ENCODE measurements around the gene ARMH3. TPM values are rescaled to one million over a fixed set of nuclear protein-coding genes. Genes with fewer than 3 reads are reported as not detected.

The ARMH3 gene
- total and polyA plus RNA-seq, 10 of the 15 experiments (the other 5 are each of a cell fraction or from before 2014, with no cell fraction given), result 13.0 to 33.0 (median 16.4) TPM

DNA sequence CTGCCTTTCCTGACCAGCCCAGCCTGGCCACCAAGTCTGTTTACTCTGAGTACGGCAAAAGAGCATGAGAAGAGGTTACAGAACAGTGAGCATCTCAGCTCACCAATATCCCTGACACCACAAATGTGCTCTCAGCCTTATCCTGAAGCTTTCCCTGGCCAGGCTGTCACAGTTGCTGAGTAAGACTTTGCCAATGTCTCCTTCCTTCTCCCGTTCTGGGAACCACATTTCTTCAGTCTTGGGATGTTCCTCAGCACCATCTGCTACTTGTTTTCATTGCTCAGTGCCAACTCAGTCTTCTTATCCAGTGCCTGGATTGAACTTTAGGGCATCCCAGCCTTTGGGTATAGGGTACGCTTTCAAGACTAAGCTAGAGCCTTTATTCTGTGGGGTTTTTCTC, 205.2 kb downstream of the ARMH3 start:
- H3K4me2 ChIP-seq (ENCODE audit: control insufficient read depth, insufficient read depth), result no peak overlapping the region
- ATAC-seq (no peak), FAIRE-seq (no peak), DNase-seq (ENCODE audit: low read depth, low spot score) (no peak)
- no peaks in the 10 kb centered on the region for H4K20me1 ChIP-seq (ENCODE audit: control insufficient read depth, insufficient read depth)
- SMC1A ChIA-PET (ENCODE audit: uncharacterized antibody, unreplicated experiment), result interaction anchor here (0.5 to 1.5 kb wide), 3 partner anchors 32 to 273 kb away, joined by 3 to 4 read pairs (median 4); no protein-coding TSS in a partner anchor
- TF ChIP-seq KAT2A (conservative IDR thresholded peaks at IDR 0.05; ENCODE audit: control insufficient read depth, low read depth, low read length) (no peak), EP300 (IDR thresholded peaks at IDR 0.05; ENCODE audit: borderline replicate concordance in 1 of 2, control insufficient read depth in 1 of 2, low read depth in 2 of 2, low read length in 2 of 2) (no peak), BHLHE40 (IDR thresholded peaks at IDR 0.05; ENCODE audit: borderline replicate concordance in 1 of 2, low read depth in 2 of 2, low read length in 1 of 2) (no peak), MEF2B (IDR thresholded peaks at IDR 0.05; ENCODE audit: partially characterized antibody, poor library complexity, severe bottlenecking) (no peak), WRNIP1 (IDR thresholded peaks at IDR 0.05; ENCODE audit: borderline replicate concordance, low read depth, low read length) (no peak), MAX (IDR thresholded peaks at IDR 0.05; ENCODE audit: low read depth, low read length) (no peak), CREB1 (IDR thresholded peaks at IDR 0.05; ENCODE audit: low read depth) (no peak), NR2F1 (conservative IDR thresholded peaks at IDR 0.05) (no peak)
- H3K36me3 ChIP-seq (ENCODE audit: control insufficient read depth in 2 of 2, insufficient read depth in 2 of 2, low read length in 1 of 2), result peaks cover 2 to 5% of the 10 kb centered on the region in 2 experiments; a peak in 2 of 4 replicates
- no peak overlapping the region for H3K9ac ChIP-seq (ENCODE audit: control insufficient read depth, insufficient read depth, low read length)
- no peak overlapping the region for H3K4me3 ChIP-seq
- no peaks in the 10 kb centered on the region for H3K27me3 ChIP-seq (replicated peaks in 1 of 2; ENCODE audit: control insufficient read depth in 2 of 2, insufficient read depth in 2 of 2, low read length in 1 of 2)
- POLR2A ChIA-PET, result interaction anchor here (0.6 kb wide), 1 partner anchor 203 kb away, joined by 3 read pairs; no protein-coding TSS in a partner anchor
- H3K27ac ChIP-seq (ENCODE audit: control insufficient read depth, insufficient read depth), result no peak overlapping the region
- no peaks in the 10 kb centered on the region for H3K4me1 ChIP-seq (ENCODE audit: control insufficient read depth, insufficient read depth, low read length)
- no peaks in the 10 kb centered on the region for H3K79me2 ChIP-seq (ENCODE audit: control insufficient read depth, insufficient read depth, low read length)
- RAD21 ChIA-PET (ENCODE audit: unreplicated experiment), result interaction anchor here (1.5 kb wide), 1 partner anchor 10 kb away, joined by 6 read pairs; no protein-coding TSS in a partner anchor
- no TSS peak for BruUV-seq (replicated peaks)
- WGBS (ENCODE audit: insufficient coverage, insufficient replicate concordance, low lambda C conversion rate, missing lambda C conversion rate), result 76% methylated on average over 3 of the region's 3 CpGs
- in situ Hi-C loops (cut with MboI) (no loop called here), intact Hi-C loops (cut with micrococcal nuclease; ENCODE audit: unreplicated experiment) (no loop called here)
- H2AFZ ChIP-seq (ENCODE audit: control insufficient read depth, low read depth, low read length), result no peak overlapping the region
- CTCF ChIA-PET, result interaction anchor here (0.9 to 17.0 kb wide), 4 partner anchors 11 to 167 kb away, joined by 3 to 398 read pairs (median 82); partner anchors contain the start of gene KCNIP2
- H3K9me3 ChIP-seq (replicated peaks; ENCODE audit: control insufficient read depth, insufficient read depth, low read length), result no peaks in the 10 kb centered on the region
